ENCODE data around the gene SRD5A1.

SRD5A1 gene

DNA sequence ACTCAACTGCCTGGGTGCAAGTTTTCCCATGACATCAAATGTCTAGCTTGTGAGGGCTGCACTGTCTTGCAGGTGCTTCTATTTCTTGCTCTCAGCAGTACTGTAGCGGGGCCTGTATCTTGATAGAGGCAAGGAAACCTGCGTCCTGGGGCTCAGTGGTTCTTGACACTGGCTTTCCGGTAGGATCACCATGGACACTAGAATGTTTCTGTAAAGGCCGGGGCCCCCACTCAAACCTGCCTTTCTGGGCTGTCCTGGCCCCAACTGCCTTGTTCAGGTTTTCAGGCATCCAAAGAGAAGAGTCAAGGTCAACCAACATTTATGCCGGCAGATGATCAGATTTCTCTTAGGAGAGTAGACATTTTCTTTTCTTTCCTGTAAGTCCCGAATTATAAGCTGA is 53.3 kb downstream of the SRD5A1 start:
- no peak for DNase-seq (ENCODE audit: low read depth)
- TF ChIP-seq, protein P1, sequence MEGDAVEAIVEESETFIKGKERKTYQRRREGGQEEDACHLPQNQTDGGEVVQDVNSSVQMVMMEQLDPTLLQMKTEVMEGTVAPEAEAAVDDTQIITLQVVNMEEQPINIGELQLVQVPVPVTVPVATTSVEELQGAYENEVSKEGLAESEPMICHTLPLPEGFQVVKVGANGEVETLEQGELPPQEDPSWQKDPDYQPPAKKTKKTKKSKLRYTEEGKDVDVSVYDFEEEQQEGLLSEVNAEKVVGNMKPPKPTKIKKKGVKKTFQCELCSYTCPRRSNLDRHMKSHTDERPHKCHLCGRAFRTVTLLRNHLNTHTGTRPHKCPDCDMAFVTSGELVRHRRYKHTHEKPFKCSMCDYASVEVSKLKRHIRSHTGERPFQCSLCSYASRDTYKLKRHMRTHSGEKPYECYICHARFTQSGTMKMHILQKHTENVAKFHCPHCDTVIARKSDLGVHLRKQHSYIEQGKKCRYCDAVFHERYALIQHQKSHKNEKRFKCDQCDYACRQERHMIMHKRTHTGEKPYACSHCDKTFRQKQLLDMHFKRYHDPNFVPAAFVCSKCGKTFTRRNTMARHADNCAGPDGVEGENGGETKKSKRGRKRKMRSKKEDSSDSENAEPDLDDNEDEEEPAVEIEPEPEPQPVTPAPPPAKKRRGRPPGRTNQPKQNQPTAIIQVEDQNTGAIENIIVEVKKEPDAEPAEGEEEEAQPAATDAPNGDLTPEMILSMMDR (IDR thresholded peaks at IDR 0.05; ENCODE audit: low read depth, low read length, missing control alignments) = no peak
- H3K4me3 ChIP-seq (ENCODE audit: low read depth, low read length) = no peak overlapping the region

DNA sequence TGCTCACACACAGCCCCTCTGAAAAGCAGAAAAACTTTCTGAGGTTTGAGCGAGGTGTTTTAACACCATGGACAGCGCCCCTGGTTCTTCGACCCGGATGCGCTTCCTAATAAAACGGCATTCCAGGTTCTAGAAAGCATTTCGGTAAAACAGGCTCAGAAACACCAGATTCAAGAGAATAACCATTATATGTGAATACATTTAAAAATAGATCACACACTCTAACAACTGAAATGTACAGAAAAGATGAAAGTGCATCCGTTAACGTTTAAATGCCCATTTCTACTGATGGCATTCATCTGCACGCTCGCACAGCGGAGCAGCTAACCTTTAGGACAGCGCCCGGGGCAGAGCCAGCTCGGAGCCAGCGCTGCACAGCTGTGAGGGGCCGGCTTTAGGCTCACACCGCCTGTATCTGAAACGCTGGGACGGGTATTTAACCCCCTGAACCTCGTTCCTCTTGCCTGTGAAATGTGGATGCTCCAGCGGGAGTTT is 53.7 kb downstream of the SRD5A1 start:
- no peak for DNase-seq (ENCODE audit: low read depth)
- TF ChIP-seq, protein P1 (IDR thresholded peaks at IDR 0.05; ENCODE audit: low read depth, low read length, missing control alignments) = no peak
- H3K4me3 ChIP-seq (ENCODE audit: low read depth, low read length) = no peak overlapping the region

DNA sequence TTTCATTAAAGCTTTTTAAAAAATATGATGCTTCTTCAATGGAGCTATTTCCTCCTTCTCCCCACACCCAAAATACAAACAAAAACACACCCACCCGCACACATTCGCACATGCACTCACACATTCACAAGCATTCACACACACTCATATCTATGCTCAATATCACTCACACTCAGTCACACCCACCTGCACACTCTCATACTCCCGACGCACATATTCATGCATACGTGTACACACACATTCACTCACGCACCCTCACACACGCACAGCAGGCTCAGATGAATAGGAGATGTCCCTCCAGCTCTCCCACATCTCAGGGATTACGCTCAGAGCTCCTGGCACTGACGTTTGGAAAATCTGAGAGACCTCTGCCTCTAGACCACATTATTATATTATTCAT is 54.3 kb downstream of the SRD5A1 start:
- DNase-seq (ENCODE audit: low read depth) = no peak
- TF ChIP-seq, protein P1 (IDR thresholded peaks at IDR 0.05; ENCODE audit: low read depth, low read length, missing control alignments) = no peak
- H3K4me3 ChIP-seq (ENCODE audit: low read depth, low read length) = no peak overlapping the region

DNA sequence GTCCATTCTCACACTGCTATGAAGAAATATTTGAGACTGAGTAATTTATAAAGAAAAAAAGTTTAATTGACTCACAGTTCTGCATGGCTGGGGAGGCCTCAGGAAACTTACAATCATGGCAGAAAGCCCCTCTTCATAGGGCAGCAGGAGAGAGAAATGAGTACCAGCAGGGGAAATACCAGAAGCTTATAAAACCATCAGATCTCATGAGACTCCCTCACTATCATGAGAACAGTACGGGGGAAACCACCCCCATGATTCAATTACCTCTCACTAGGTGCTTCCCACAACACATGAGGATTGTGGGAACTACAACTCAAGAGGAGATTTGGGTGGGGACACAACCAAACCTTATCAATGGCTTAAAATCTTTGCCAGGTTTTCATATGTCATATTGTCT is 59.7 kb downstream of the SRD5A1 start:
- no peak for DNase-seq (ENCODE audit: low read depth)
- TF ChIP-seq, protein P1 (IDR thresholded peaks at IDR 0.05; ENCODE audit: low read depth, low read length, missing control alignments) = no peak
- H3K4me3 ChIP-seq (ENCODE audit: low read depth, low read length) = no peak overlapping the region

DNA sequence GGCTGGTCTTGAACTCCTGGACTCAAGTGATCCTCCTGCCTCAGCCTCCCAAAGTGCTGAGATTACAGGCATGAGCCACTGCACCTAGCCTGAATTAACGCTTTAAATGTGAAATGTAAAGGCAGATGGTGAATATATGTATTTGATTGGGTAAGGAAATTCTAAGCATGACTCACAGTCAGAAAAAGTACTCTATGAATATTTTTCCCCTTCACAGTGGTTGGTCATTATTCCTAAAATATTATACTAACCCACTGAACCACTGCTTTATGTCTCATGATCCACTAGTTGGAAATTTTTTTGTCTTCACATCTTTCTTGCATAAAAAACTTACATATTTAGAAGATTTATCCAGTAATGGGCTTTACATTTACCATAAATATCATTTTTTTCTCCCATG is 65.5 kb downstream of the SRD5A1 start:
- H3K4me3 ChIP-seq (ENCODE audit: low read depth, low read length) = no peak overlapping the region
- TF ChIP-seq, protein P1 (IDR thresholded peaks at IDR 0.05; ENCODE audit: low read depth, low read length, missing control alignments) = no peak
- no peak for DNase-seq (ENCODE audit: low read depth)

DNA sequence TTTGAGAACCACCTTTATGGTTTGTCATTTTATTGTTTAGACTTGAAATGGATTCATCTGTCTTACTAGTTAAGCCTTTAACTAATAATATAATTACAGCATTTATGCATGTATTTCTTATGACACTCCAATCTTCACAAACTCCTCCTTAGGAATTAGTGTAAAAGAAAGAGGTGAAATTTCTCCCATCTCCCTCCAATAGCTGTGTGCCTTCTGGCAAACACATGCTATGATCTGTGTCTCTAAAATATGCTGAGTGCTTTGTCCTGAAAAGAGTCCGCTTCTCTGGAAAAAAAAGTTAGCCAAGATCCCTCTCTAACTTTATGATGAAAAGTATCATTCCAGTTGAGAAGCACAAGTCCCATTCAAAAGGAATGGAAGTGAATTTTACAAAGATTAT is 66.1 kb downstream of the SRD5A1 start:
- H3K4me3 ChIP-seq (ENCODE audit: low read depth, low read length) = no peak overlapping the region
- TF ChIP-seq, protein P1 (IDR thresholded peaks at IDR 0.05; ENCODE audit: low read depth, low read length, missing control alignments) = no peak
- no peak for DNase-seq (ENCODE audit: low read depth)

DNA sequence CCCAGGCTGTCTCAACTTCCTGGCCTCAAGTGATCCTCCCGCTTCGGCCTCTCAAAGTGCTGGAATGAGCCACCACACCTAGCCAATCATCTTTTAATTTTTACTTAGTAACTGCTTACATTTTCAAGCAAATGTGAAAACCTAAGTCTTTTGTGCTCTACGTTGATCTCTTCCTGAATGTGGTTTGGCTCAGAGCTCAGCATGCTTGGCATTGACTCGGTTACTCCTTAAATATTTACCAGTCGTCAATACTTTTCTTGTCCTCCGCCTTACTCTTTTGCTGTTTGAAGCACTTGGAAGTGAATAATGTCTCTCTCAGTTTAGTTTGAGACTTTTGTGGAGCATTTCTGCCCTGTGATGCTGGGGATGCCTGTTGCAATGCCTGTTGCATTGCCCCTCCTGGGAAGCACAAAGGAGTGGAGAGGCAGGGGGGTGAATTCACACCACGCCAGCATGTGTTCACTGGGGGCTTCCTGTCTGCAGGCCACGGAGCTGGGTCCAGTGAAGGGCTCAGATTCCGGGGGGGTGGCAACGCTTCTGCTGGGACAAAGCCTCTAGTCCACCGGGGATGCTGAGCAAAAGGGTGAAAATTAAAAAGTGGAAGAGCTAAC is 66.9 kb downstream of the SRD5A1 start:
- TF ChIP-seq, protein P1 (IDR thresholded peaks at IDR 0.05; ENCODE audit: low read depth, low read length, missing control alignments) = no peak
- no peak for DNase-seq (ENCODE audit: low read depth)
- no peak overlapping the region for H3K4me3 ChIP-seq (ENCODE audit: low read depth, low read length)
